MCF 10A (cell line): ENCODE data around the gene ZNF365. TPM values are rescaled to one million over a fixed set of nuclear protein-coding genes. Genes with fewer than 3 reads are reported as not detected.
A peak's percentile ranks its signal among the peaks of the same experiment; 100 is the strongest.

Experiments
- BruUV-seq: library from RNA; stranded (reverse); fragments of 400-500 nt; replicated peaks from 2 replicates; lab custom pipeline; 2021; lab: Mats Ljungman, UMichigan
- CTCF ChIA-PET: fragments of 300-600 bp; sonication (Branson Sonifier 250); formaldehyde crosslinking; extraction: SDS; loops from one replicate; lab custom pipeline; 2021; ENCODE audit warnings: antibody characterized with exemption, inconsistent platforms; lab: Yijun Ruan, JAX
- POLR2A ChIA-PET: fragments of 300-600, 350-650 bp; sonication (Branson Sonifier 250); formaldehyde crosslinking; extraction: SDS; loops from one replicate; lab custom pipeline; 2020; ENCODE audit warnings: antibody characterized with exemption, inconsistent platforms; lab: Yijun Ruan, JAX
- DNase-seq: peaks from one replicate; pipeline ENCODE4 v3.0.0-alpha.2; 2018; ENCODE audit not compliant: unreplicated experiment
- H3K27ac Mint-ChIP-seq: one replicate; pipeline ENCODE4 v1.8.0; 2022; ENCODE audit warnings: mild to moderate bottlenecking, low read depth, mixed read lengths; ENCODE audit not compliant: unreplicated experiment
- H3K27me3 Mint-ChIP-seq: one replicate; pipeline ENCODE4 v1.8.0; 2022; ENCODE audit warnings: mixed read lengths; ENCODE audit not compliant: insufficient read depth, unreplicated experiment
- H3K36me3 Mint-ChIP-seq: one replicate; pipeline ENCODE4 v1.8.0; 2022; ENCODE audit warnings: mild to moderate bottlenecking, moderate library complexity, mixed read lengths; ENCODE audit not compliant: insufficient read depth, unreplicated experiment
- H3K4me1 Mint-ChIP-seq: one replicate; pipeline ENCODE4 v1.8.0; 2022; ENCODE audit warnings: mixed read lengths; ENCODE audit not compliant: insufficient read depth, unreplicated experiment
- H3K4me3 Mint-ChIP-seq: one replicate; pipeline ENCODE4 v1.8.0; 2022; ENCODE audit warnings: mild to moderate bottlenecking, moderate library complexity, mixed read lengths; ENCODE audit not compliant: unreplicated experiment
- H3K9me3 Mint-ChIP-seq: one replicate; pipeline ENCODE4 v1.8.0; 2022; ENCODE audit warnings: mixed read lengths; ENCODE audit not compliant: unreplicated experiment
- CTCF ChIP-seq: fragments of 200-600 bp; IDR thresholded peaks from one replicate; pipeline ENCODE4 v1.8.0; 2022; ENCODE audit warnings: antibody characterized with exemption, mild to moderate bottlenecking; ENCODE audit not compliant: unreplicated experiment
- intact Hi-C: fragments of 100-400 bp; cut with micrococcal nuclease; formaldehyde crosslinking; loops from 2 replicates; pipeline ENCODE4 v1.14.1; 2022
- total RNA-seq: library from RNA; stranded (reverse); gene quantifications from 2 replicates; pipeline ENCODE4 v1.2.3, GENCODE V29; 2022

ZNF365 gene
- total RNA-seq, 1 experiment from 2014 or later = 1.3 TPM

- BruUV-seq = no TSS peak
- Mint-ChIP-seq H3K4me1 (peaks cover 25% of the 10 kb centered on the region), H3K36me3 (no peaks in the 10 kb centered on the region), H3K27ac (peak overlapping the region; percentile 92), H3K9me3 (no peaks in the 10 kb centered on the region), H3K4me3 (peak overlapping the region; percentile 18), H3K27me3 (no peaks in the 10 kb centered on the region)
- ChIA-PET POLR2A (interaction anchor here (0.7 to 1.3 kb wide), 6 partner anchors 27 to 631 kb away, joined by 3 to 6 read pairs (median 4); partner anchors contain the start of gene RTKN2), CTCF (interaction anchor here (0.7 to 1.1 kb wide), 3 partner anchors 58 to 651 kb away, joined by 3 to 4 read pairs (median 3); no protein-coding TSS in a partner anchor)
- intact Hi-C loops = loop anchor here (2.0 to 10.0 kb wide), 5 partner anchors 51 to 1202 kb away; partner anchors contain the start of gene ADO
- TF ChIP-seq CTCF = no peak
- DNase-seq = peak; percentile 90
Observed at GRCh38 chr10:62433181-62433692, 59.1 kb downstream of the ZNF365 start.

GRCh38 chr10:62433901-62434300, 59.7 kb downstream of the ZNF365 start:
- Mint-ChIP-seq H3K36me3 (no peaks in the 10 kb centered on the region), H3K27ac (peak overlapping the region; percentile 92), H3K27me3 (no peaks in the 10 kb centered on the region), H3K4me3 (no peak overlapping the region), H3K4me1 (peaks cover 25% of the 10 kb centered on the region), H3K9me3 (no peaks in the 10 kb centered on the region)
- TF ChIP-seq CTCF = no peak
- DNase-seq = no peak
- ChIA-PET POLR2A (interaction anchor here (0.7 to 1.3 kb wide), 3 partner anchors 26 to 166 kb away, joined by 3 to 4 read pairs (median 3); partner anchors contain the start of gene RTKN2), CTCF (interaction anchor here (0.8 to 1.1 kb wide), 3 partner anchors 58 to 650 kb away, joined by 3 to 4 read pairs (median 3); no protein-coding TSS in a partner anchor)
- no TSS peak for BruUV-seq
- intact Hi-C loops = loop anchor here (2.0 to 10.0 kb wide), 5 partner anchors 52 to 1201 kb away; partner anchors contain the start of gene ADO

GRCh38 chr10:62437696-62438095, 63.5 kb downstream of the ZNF365 start:
- no TSS peak for BruUV-seq
- intact Hi-C loops = loop anchor here (1.0 to 10.0 kb wide), 6 partner anchors 55 to 1197 kb away; partner anchors contain the start of gene EGR2
- CTCF ChIA-PET = interaction anchor here (0.5 to 3.9 kb wide), 48 partner anchors 8 to 1931 kb away, joined by 3 to 33 read pairs (median 4); no protein-coding TSS in a partner anchor
- Mint-ChIP-seq H3K4me1 (peaks cover 22% of the 10 kb centered on the region), H3K27ac (no peak overlapping the region), H3K36me3 (no peaks in the 10 kb centered on the region), H3K27me3 (no peaks in the 10 kb centered on the region), H3K9me3 (no peaks in the 10 kb centered on the region), H3K4me3 (no peak overlapping the region)
- POLR2A ChIA-PET = interaction anchor here (0.9 kb wide), 1 partner anchor 723 kb away, joined by 3 read pairs; no protein-coding TSS in a partner anchor
- DNase-seq = peak; percentile 64
- TF ChIP-seq CTCF = peak; percentile 69

GRCh38 chr10:62442006-62442405, 67.8 kb downstream of the ZNF365 start:
- CTCF ChIA-PET = interaction anchor here (0.6 to 1.5 kb wide), 2 partner anchors 10 to 152 kb away, joined by 3 to 4 read pairs; no protein-coding TSS in a partner anchor

More at GRCh38 chr10:62442006-62442405, 67.8 kb downstream of the ZNF365 start:
- no peak overlapping the region for H3K4me3 Mint-ChIP-seq
- no peak for DNase-seq
- H3K27ac Mint-ChIP-seq = no peak overlapping the region
- no peaks in the 10 kb centered on the region for H3K9me3 Mint-ChIP-seq
- no TSS peak for BruUV-seq
- H3K4me1 Mint-ChIP-seq = peaks cover 5% of the 10 kb centered on the region
- H3K27me3 Mint-ChIP-seq = no peaks in the 10 kb centered on the region
- no peaks in the 10 kb centered on the region for H3K36me3 Mint-ChIP-seq
- TF ChIP-seq CTCF = no peak
- intact Hi-C loops = no loop called here
- POLR2A ChIA-PET = no interaction called here
